Stimulated activated memory B cell treated with anti-CD40 and anti-IgM and Interleukin-4, amounts not matched to agents 10 μg/mL and 1 μg/mL and 100 μg/mL, for 72 hours (primary cell): ENCODE measurements around the gene ZNF346.
A peak's percentile ranks its signal among the peaks of the same experiment; 100 is the strongest.

Experiments
- ATAC-seq: fragments of 150-1000 bp; cut with Tn5 transposase; 2 replicates; pipeline ENCODE4 v1.10.0; 2021
- H3K27ac Mint-ChIP-seq: one replicate; pipeline ENCODE4 v1.8.0; 2022; ENCODE audit warnings: mild to moderate bottlenecking, mixed read lengths
- H3K27me3 Mint-ChIP-seq: one replicate; pipeline ENCODE4 v1.8.0; 2022; ENCODE audit warnings: mixed read lengths
- H3K36me3 Mint-ChIP-seq: one replicate; pipeline ENCODE4 v1.8.0; 2022; ENCODE audit warnings: mixed read lengths
- H3K4me1 Mint-ChIP-seq: one replicate; pipeline ENCODE4 v1.8.0; 2022; ENCODE audit warnings: mixed read lengths
- H3K4me3 Mint-ChIP-seq: one replicate; pipeline ENCODE4 v1.8.0; 2022; ENCODE audit warnings: mild to moderate bottlenecking, moderate library complexity, mixed read lengths
- H3K9me3 Mint-ChIP-seq: one replicate; pipeline ENCODE4 v1.8.0; 2022; ENCODE audit warnings: mixed read lengths

The ZNF346 gene

GRCh38 chr5:177103523-177104253 is 81.2 kb downstream of the ZNF346 start:
- no peak for ATAC-seq
- Mint-ChIP-seq H3K9me3 (no peaks in the 10 kb centered on the region), H3K36me3 (no peaks in the 10 kb centered on the region), H3K27ac (no peak overlapping the region), H3K4me3 (no peak overlapping the region), H3K27me3 (peaks cover 55% of the 10 kb centered on the region), H3K4me1 (peaks cover 9% of the 10 kb centered on the region)

GRCh38 chr5:177105691-177106476 is 83.4 kb downstream of the ZNF346 start:
- ATAC-seq: no peak
- Mint-ChIP-seq H3K36me3 (no peaks in the 10 kb centered on the region), H3K4me3 (no peak overlapping the region), H3K27ac (no peak overlapping the region), H3K4me1 (no peaks in the 10 kb centered on the region), H3K27me3 (peaks cover 39% of the 10 kb centered on the region), H3K9me3 (no peaks in the 10 kb centered on the region)

- no peak overlapping the region for H3K27ac Mint-ChIP-seq
- ATAC-seq: no peak
- peaks cover 30% of the 10 kb centered on the region for H3K27me3 Mint-ChIP-seq
- no peaks in the 10 kb centered on the region for H3K36me3 Mint-ChIP-seq
- no peaks in the 10 kb centered on the region for H3K9me3 Mint-ChIP-seq
- peaks cover 7% of the 10 kb centered on the region for H3K4me1 Mint-ChIP-seq
- H3K4me3 Mint-ChIP-seq: no peak overlapping the region
Observed at GRCh38 chr5:177107159-177107558, 84.7 kb downstream of the ZNF346 start.

- no peak for ATAC-seq
- Mint-ChIP-seq H3K4me3 (no peak overlapping the region), H3K4me1 (peaks cover 7% of the 10 kb centered on the region), H3K27ac (no peak overlapping the region), H3K9me3 (no peaks in the 10 kb centered on the region), H3K36me3 (no peaks in the 10 kb centered on the region), H3K27me3 (peaks cover 9% of the 10 kb centered on the region)
Observed at GRCh38 chr5:177109810-177110209, 87.3 kb downstream of the ZNF346 start.

- ATAC-seq: peak; percentile 77
- Mint-ChIP-seq H3K4me1 (peaks cover 14% of the 10 kb centered on the region), H3K4me3 (peak overlapping the region; percentile 66), H3K27ac (no peak overlapping the region), H3K36me3 (no peaks in the 10 kb centered on the region), H3K27me3 (peaks cover 8% of the 10 kb centered on the region), H3K9me3 (peaks cover 2% of the 10 kb centered on the region)
Observed at GRCh38 chr5:177111720-177112394, 89.4 kb downstream of the ZNF346 start.

GRCh38 chr5:177112589-177113220 is 90.2 kb downstream of the ZNF346 start:
- Mint-ChIP-seq H3K36me3 (no peaks in the 10 kb centered on the region), H3K9me3 (peaks cover 2% of the 10 kb centered on the region), H3K27me3 (no peaks in the 10 kb centered on the region), H3K27ac (no peak overlapping the region), H3K4me1 (peaks cover 14% of the 10 kb centered on the region), H3K4me3 (no peak overlapping the region)
- no peak for ATAC-seq

- ATAC-seq: peak; percentile 76
Observed at GRCh38 chr5:177113566-177114424, 91.3 kb downstream of the ZNF346 start.

GRCh38 chr5:177116631-177117373 is 94.3 kb downstream of the ZNF346 start:
- peaks cover 10% of the 10 kb centered on the region for H3K4me1 Mint-ChIP-seq
- peak overlapping the region; percentile 58 for H3K4me3 Mint-ChIP-seq
- H3K27me3 Mint-ChIP-seq: no peaks in the 10 kb centered on the region
- peak overlapping the region; percentile 18 for H3K27ac Mint-ChIP-seq
- ATAC-seq: peak; percentile 86
- H3K9me3 Mint-ChIP-seq: peaks cover 2% of the 10 kb centered on the region
- H3K36me3 Mint-ChIP-seq: no peaks in the 10 kb centered on the region

More at GRCh38 chr5:177113566-177114424, 91.3 kb downstream of the ZNF346 start:
- Mint-ChIP-seq H3K36me3 (no peaks in the 10 kb centered on the region), H3K4me3 (no peak overlapping the region), H3K27me3 (no peaks in the 10 kb centered on the region), H3K27ac (no peak overlapping the region), H3K4me1 (peaks cover 14% of the 10 kb centered on the region), H3K9me3 (peaks cover 2% of the 10 kb centered on the region)

GRCh38 chr5:177117441-177118045 is 95.0 kb downstream of the ZNF346 start:
- Mint-ChIP-seq H3K4me3 (no peak overlapping the region), H3K27me3 (no peaks in the 10 kb centered on the region), H3K36me3 (no peaks in the 10 kb centered on the region), H3K27ac (peak overlapping the region; percentile 18), H3K4me1 (peaks cover 8% of the 10 kb centered on the region), H3K9me3 (peaks cover 2% of the 10 kb centered on the region)
- ATAC-seq: no peak

- Mint-ChIP-seq H3K27me3 (no peaks in the 10 kb centered on the region), H3K27ac (no peak overlapping the region), H3K36me3 (no peaks in the 10 kb centered on the region), H3K9me3 (no peaks in the 10 kb centered on the region), H3K4me3 (no peak overlapping the region), H3K4me1 (peaks cover 22% of the 10 kb centered on the region)
- no peak for ATAC-seq
Observed at GRCh38 chr5:177122566-177122965, 100.1 kb downstream of the ZNF346 start.

- H3K4me1 Mint-ChIP-seq: peaks cover 30% of the 10 kb centered on the region
- no peaks in the 10 kb centered on the region for H3K36me3 Mint-ChIP-seq
- H3K4me3 Mint-ChIP-seq: peak overlapping the region; percentile 70
- H3K27me3 Mint-ChIP-seq: no peaks in the 10 kb centered on the region
- no peaks in the 10 kb centered on the region for H3K9me3 Mint-ChIP-seq
- H3K27ac Mint-ChIP-seq: peak overlapping the region; percentile 90
- ATAC-seq: peak; percentile 64
Observed at GRCh38 chr5:177123789-177124485, 101.4 kb downstream of the ZNF346 start.

- H3K36me3 Mint-ChIP-seq: no peaks in the 10 kb centered on the region
- H3K4me1 Mint-ChIP-seq: peaks cover 36% of the 10 kb centered on the region
- peak overlapping the region; percentile 70 for H3K4me3 Mint-ChIP-seq
- H3K9me3 Mint-ChIP-seq: no peaks in the 10 kb centered on the region
- ATAC-seq: peak; percentile 74
- no peaks in the 10 kb centered on the region for H3K27me3 Mint-ChIP-seq
- H3K27ac Mint-ChIP-seq: peak overlapping the region; percentile 90
Observed at GRCh38 chr5:177124486-177124991, 102.0 kb downstream of the ZNF346 start.

- peaks cover 45% of the 10 kb centered on the region for H3K4me1 Mint-ChIP-seq
- peak overlapping the region; percentile 9 for H3K27ac Mint-ChIP-seq
- H3K27me3 Mint-ChIP-seq: no peaks in the 10 kb centered on the region
- no peaks in the 10 kb centered on the region for H3K36me3 Mint-ChIP-seq
- no peak overlapping the region for H3K4me3 Mint-ChIP-seq
- H3K9me3 Mint-ChIP-seq: no peaks in the 10 kb centered on the region
- no peak for ATAC-seq
Observed at GRCh38 chr5:177126771-177127170, 104.3 kb downstream of the ZNF346 start.
